ENCODE data around the gene CLEC16A.

CLEC16A gene

DNA sequence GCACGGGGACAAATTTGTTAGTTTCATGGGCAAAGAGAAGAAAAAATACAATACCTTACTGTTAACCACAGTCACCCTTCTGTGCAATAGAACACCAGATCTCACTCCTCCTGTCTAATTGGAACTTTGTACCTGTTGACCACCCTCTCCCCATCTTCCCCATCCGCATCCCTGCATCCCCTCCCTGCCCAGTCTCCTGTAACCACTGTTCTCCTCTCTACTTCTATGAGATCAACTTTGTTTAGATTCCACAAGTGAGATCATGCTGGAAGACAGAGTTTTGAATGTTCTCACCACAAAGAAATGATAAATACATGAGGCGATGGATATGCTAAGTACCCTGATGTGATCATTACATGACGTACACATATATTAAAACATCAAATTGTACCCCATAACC is 47.7 kb downstream of the CLEC16A start:
- DNase-seq (ENCODE audit: low read depth) = peak; percentile 90
- no peak overlapping the region for H3K4me3 ChIP-seq (ENCODE audit: low read depth, low read length)

GRCh38 chr16:10992797-10993196 is 48.4 kb downstream of the CLEC16A start:
- H3K4me3 ChIP-seq (ENCODE audit: low read depth, low read length) = no peak overlapping the region
- DNase-seq (ENCODE audit: low read depth) = peak; percentile 89
- TF ChIP-seq CTCF (conservative IDR thresholded peaks at IDR 0.05; ENCODE audit: low read depth, low read length) = no peak

More for the DNA sequence above, 47.7 kb downstream of the CLEC16A start:
- no peak for TF ChIP-seq CTCF (conservative IDR thresholded peaks at IDR 0.05; ENCODE audit: low read depth, low read length)

DNA sequence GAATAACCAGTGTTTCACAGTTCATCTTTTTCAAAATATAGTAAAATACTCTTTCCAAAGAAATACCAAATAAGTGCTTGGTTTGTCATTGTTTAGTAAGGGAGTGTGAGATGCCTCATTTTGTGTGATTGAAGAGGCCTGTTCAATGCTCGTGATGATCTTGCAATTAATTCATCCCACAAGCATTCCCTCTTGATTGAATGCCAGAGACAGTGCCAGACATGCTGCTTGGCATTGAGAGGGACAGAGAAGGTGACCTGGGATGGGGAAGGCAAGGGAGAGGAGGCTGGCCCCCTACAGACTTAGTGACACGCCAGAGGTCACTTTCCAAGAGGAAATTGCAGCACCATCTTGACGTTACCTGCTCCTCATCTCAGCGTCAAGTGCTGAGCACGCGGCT is 49.3 kb downstream of the CLEC16A start:
- no peak overlapping the region for H3K4me3 ChIP-seq (ENCODE audit: low read depth, low read length)
- DNase-seq (ENCODE audit: low read depth) = no peak
- no peak for TF ChIP-seq CTCF (conservative IDR thresholded peaks at IDR 0.05; ENCODE audit: low read depth, low read length)

- H3K4me3 ChIP-seq (ENCODE audit: low read depth, low read length) = no peak overlapping the region
- no peak for TF ChIP-seq CTCF (conservative IDR thresholded peaks at IDR 0.05; ENCODE audit: low read depth, low read length)
- DNase-seq (ENCODE audit: low read depth) = no peak
Observed at GRCh38 chr16:10994571-10994970, 50.2 kb downstream of the CLEC16A start.

DNA sequence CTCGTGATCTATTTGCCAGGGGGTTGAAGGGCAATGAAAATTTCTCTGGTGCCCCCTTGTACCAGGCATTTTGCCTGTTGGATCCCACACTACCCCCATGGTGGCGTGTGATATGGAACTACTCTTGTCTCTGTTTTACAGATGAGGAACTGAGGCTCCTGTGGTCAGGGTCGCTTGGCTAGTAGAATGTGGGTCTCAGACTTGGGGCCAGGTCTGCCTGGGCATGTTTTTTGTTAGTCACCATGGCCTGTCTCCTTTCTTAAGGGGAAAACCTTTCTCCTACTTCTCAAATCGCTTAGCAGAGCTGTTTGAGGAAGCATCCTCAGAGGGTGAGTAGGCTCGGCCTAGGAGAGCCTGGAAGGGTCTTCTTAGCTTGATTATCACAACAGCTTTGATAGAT is 51.2 kb downstream of the CLEC16A start:
- TF ChIP-seq CTCF (conservative IDR thresholded peaks at IDR 0.05; ENCODE audit: low read depth, low read length) = no peak
- DNase-seq (ENCODE audit: low read depth) = no peak
- H3K4me3 ChIP-seq (ENCODE audit: low read depth, low read length) = no peak overlapping the region

DNA sequence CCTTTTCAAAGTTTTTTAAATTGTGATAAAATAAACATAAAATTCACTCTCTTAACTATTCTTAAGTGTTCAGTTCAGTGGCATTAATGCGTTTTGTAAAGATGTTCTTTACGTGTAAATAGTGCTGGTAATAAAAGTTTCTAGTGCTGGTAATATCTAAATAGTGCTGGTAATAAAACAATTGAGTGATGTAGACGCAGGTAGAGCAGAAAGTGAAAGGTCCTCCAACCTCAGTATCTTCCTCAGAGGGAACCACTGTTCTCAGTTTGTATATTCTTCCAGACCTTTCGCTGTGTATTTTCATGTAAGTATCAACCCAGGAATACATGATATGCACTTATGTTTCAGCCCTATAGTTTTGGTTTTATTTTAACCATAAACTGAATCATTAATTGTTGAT is 53.1 kb downstream of the CLEC16A start:
- H3K4me3 ChIP-seq (ENCODE audit: low read depth, low read length) = no peak overlapping the region
- no peak for DNase-seq (ENCODE audit: low read depth)
- TF ChIP-seq CTCF (conservative IDR thresholded peaks at IDR 0.05; ENCODE audit: low read depth, low read length) = no peak

DNA sequence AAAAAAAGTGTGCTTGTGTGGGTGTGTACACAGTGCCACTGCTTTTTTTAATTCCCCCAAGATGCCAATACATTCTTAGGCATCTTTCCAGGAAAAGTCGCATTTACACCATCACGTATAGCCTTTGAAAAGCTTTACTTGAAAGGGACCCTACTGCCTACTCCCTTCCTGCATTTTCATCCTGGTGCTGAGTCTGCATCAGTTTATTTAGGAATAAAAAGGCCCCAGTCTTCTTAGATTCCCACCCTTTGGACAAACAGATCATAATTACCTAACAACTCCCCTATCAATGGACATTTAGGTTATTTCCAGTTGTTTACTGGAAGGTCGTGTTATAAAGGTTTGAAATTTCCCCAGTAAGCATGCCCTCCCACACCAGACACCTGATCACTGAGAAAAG is 54.9 kb downstream of the CLEC16A start:
- no peak for DNase-seq (ENCODE audit: low read depth)
- H3K4me3 ChIP-seq (ENCODE audit: low read depth, low read length) = no peak overlapping the region
- no peak for TF ChIP-seq CTCF (conservative IDR thresholded peaks at IDR 0.05; ENCODE audit: low read depth, low read length)
